Glutamatergic neuron (in vitro differentiated cells): Measurements from ENCODE around the gene HTD2. TPM values are rescaled to one million over a fixed set of nuclear protein-coding genes. Genes with fewer than 3 reads are reported as not detected.

ENCODE experiments used
- DNase-seq: peaks from one replicate; pipeline ENCODE4 v3.0.0; 2022
- H3K27ac Mint-ChIP-seq: one replicate; pipeline ENCODE4 v1.8.0; 2020; ENCODE audit warnings: mild to moderate bottlenecking, mixed read lengths, inconsistent platforms; ENCODE audit not compliant: unreplicated experiment
- H3K27me3 Mint-ChIP-seq: one replicate; pipeline ENCODE4 v1.8.0; 2020; ENCODE audit warnings: mild to moderate bottlenecking, moderate library complexity, mixed read lengths, inconsistent platforms; ENCODE audit not compliant: unreplicated experiment
- H3K36me3 Mint-ChIP-seq: one replicate; pipeline ENCODE4 v1.8.0; 2020; ENCODE audit warnings: mild to moderate bottlenecking, mixed read lengths, inconsistent platforms; ENCODE audit not compliant: unreplicated experiment
- H3K4me1 Mint-ChIP-seq: one replicate; pipeline ENCODE4 v1.8.0; 2020; ENCODE audit warnings: mild to moderate bottlenecking, low read depth, mixed read lengths, inconsistent platforms; ENCODE audit not compliant: unreplicated experiment
- H3K4me3 Mint-ChIP-seq: one replicate; pipeline ENCODE4 v1.8.0; 2020; ENCODE audit warnings: mild to moderate bottlenecking, mixed read lengths, inconsistent platforms; ENCODE audit not compliant: unreplicated experiment
- H3K9me3 Mint-ChIP-seq: one replicate; pipeline ENCODE4 v1.8.0; 2020; ENCODE audit warnings: mild to moderate bottlenecking, moderate library complexity, mixed read lengths, inconsistent platforms; ENCODE audit not compliant: unreplicated experiment
- total RNA-seq: library from RNA; stranded (reverse); fragmentation: NEBNext Ultra II Directional; extraction: Animal tissue kit (Norgen Biotek cat#: 25700); gene quantifications from one replicate; pipeline ENCODE4 v1.2.1, GENCODE V29; 2021; ENCODE audit not compliant: unreplicated experiment
- TF ChIP-seq, protein P1 (sequence below): fragments of 200-600 bp; sonication (generic); IDR thresholded peaks from one replicate; pipeline ENCODE4 v1.5.0; 2021; ENCODE audit not compliant: partially characterized antibody, unreplicated experiment

Gene HTD2
- total RNA-seq, 1 donor from 2014 or later = 7.4 TPM

DNA sequence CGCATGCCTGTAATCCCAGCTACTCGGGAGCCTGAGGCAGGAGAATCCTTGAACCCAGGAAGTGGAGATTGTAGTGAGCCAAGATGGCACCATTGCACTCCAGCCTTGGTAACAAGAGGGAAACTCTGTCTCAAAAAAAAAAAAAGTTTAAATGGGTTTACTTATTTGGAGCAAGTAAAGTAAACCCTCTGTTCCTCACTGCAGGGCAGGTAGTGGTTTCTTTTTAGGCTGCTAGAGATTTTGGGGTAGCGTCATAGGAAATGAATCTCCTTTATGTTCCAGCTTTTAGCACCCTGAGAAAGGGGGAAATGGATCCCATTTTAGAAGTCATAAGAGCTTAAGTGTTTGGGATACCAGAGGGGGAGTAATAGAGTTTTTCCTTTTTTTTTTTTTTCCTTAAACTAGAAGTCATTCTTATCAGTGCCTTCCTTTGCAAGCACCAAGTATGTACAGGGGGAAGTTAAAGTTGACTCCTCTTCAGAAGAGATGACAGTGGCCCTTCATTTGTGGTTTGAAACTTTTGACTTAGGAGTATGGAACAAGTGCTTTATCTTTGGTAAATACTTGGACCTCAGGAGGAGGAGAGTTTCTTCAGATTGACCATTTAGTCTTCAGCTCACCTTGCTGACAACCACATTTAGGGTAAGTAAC lies 34.4 kb downstream of the HTD2 start:
- no peaks in the 10 kb centered on the region for H3K4me1 Mint-ChIP-seq
- peaks cover 5% of the 10 kb centered on the region for H3K27me3 Mint-ChIP-seq
- no peaks in the 10 kb centered on the region for H3K9me3 Mint-ChIP-seq
- DNase-seq = no peak
- H3K27ac Mint-ChIP-seq = no peak overlapping the region
- TF ChIP-seq, protein P1, sequence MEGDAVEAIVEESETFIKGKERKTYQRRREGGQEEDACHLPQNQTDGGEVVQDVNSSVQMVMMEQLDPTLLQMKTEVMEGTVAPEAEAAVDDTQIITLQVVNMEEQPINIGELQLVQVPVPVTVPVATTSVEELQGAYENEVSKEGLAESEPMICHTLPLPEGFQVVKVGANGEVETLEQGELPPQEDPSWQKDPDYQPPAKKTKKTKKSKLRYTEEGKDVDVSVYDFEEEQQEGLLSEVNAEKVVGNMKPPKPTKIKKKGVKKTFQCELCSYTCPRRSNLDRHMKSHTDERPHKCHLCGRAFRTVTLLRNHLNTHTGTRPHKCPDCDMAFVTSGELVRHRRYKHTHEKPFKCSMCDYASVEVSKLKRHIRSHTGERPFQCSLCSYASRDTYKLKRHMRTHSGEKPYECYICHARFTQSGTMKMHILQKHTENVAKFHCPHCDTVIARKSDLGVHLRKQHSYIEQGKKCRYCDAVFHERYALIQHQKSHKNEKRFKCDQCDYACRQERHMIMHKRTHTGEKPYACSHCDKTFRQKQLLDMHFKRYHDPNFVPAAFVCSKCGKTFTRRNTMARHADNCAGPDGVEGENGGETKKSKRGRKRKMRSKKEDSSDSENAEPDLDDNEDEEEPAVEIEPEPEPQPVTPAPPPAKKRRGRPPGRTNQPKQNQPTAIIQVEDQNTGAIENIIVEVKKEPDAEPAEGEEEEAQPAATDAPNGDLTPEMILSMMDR = no peak
- no peaks in the 10 kb centered on the region for H3K36me3 Mint-ChIP-seq
- H3K4me3 Mint-ChIP-seq = no peak overlapping the region

DNA sequence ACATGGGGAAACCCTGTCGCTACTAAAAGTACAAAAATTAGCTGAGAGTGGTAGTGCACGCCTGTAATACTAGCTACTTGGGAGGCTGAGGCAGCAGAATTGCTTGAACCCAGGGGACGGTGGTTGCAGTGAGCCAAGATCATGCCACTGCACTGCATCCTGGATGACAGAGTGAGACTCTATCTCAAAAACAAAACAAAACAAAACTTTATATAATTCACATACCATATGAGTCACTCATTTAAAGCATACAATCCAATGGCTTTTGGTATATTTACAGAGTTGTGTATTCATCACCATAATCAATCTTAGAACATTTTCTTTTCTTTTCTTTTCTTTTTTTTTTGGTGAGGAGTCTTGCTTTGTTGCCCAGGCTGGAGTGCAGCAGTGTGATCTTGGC lies 35.1 kb downstream of the HTD2 start:
- no peaks in the 10 kb centered on the region for H3K9me3 Mint-ChIP-seq
- DNase-seq = no peak
- H3K27me3 Mint-ChIP-seq = peaks cover under 1% of the 10 kb centered on the region
- TF ChIP-seq, protein P1 = no peak
- no peak overlapping the region for H3K4me3 Mint-ChIP-seq
- no peak overlapping the region for H3K27ac Mint-ChIP-seq
- no peaks in the 10 kb centered on the region for H3K4me1 Mint-ChIP-seq
- no peaks in the 10 kb centered on the region for H3K36me3 Mint-ChIP-seq

DNA sequence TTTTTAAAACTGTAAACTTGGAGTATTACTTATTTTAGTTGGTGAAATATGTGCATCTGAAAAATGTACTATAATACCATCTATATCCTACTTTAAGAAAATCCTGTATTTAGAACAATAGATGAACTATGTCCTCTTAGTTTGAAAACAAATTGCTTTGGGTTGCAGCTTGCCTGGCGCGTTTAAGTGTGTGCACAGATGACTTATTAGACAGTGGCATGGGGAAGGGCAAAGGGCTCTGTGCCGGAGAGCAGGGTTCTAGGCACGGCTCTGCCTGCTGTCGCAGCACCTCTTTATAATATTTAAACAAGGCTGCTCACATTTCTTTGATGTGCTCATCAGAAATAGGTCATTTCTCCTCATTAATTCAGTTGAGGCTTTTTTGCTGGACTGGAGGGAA lies 36.4 kb downstream of the HTD2 start:
- no peaks in the 10 kb centered on the region for H3K27me3 Mint-ChIP-seq
- no peak overlapping the region for H3K4me3 Mint-ChIP-seq
- no peaks in the 10 kb centered on the region for H3K4me1 Mint-ChIP-seq
- no peak overlapping the region for H3K27ac Mint-ChIP-seq
- TF ChIP-seq, protein P1 = no peak
- H3K9me3 Mint-ChIP-seq = no peaks in the 10 kb centered on the region
- H3K36me3 Mint-ChIP-seq = no peaks in the 10 kb centered on the region
- DNase-seq = no peak

DNA sequence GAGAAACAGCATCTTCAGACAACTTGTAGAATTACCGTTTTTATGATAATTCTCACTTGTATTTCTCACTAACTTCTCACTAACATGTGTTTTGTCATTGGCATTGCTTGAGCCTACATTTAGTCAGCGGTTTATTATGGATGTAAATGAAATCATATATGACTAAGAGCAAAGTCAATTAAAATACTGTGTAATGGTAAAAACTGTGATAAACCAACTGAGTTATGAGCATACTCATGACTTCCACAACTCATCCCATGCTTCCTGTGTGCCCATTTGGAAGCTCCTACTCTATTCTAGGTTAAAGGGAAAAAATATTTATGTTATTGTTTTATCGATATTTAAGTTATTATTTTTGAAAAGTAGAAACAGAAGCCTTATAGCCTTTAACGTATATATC lies 39.1 kb downstream of the HTD2 start:
- Mint-ChIP-seq H3K36me3 (no peaks in the 10 kb centered on the region), H3K27ac (no peak overlapping the region), H3K4me1 (no peaks in the 10 kb centered on the region), H3K4me3 (no peak overlapping the region), H3K9me3 (no peaks in the 10 kb centered on the region), H3K27me3 (no peaks in the 10 kb centered on the region)
- TF ChIP-seq, protein P1 = no peak
- no peak for DNase-seq

DNA sequence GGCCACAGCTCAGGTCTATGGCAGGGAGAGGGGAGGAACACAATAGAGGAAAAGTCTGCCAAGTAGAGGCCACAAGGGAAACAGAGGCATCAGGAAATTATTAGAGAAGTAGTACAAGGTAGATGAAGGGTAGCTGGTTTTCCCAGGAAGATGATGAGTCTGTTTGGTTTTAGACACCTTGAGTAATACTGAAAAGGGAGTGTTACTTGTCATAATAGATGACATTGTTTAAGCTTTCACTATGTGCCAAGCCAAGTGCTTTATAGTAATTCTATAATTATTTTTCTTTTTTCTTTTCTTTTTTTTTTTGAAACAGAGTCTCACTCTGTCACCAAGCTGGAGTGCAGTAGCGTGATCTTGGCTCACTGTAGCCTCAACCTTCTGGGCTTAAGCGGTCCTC lies 40.0 kb downstream of the HTD2 start:
- no peaks in the 10 kb centered on the region for H3K9me3 Mint-ChIP-seq
- DNase-seq = no peak
- H3K4me1 Mint-ChIP-seq = no peaks in the 10 kb centered on the region
- H3K36me3 Mint-ChIP-seq = no peaks in the 10 kb centered on the region
- no peak overlapping the region for H3K4me3 Mint-ChIP-seq
- no peaks in the 10 kb centered on the region for H3K27me3 Mint-ChIP-seq
- H3K27ac Mint-ChIP-seq = no peak overlapping the region
- TF ChIP-seq, protein P1 = no peak
